ENCODE results near the gene ATAD1. TPM values are rescaled to one million over a fixed set of nuclear protein-coding genes. Genes with fewer than 3 reads are reported as not detected.
"Not testable (repeated sequence)": the region's sequence is repeated elsewhere in the genome, so short reads cannot be mapped to it uniquely, and the experiment has no call there.

The ATAD1 gene
- total RNA-seq, 1 donor from 2014 or later: 55.5 TPM

GRCh38 chr10:87860156-87860795, 42.2 kb upstream of the ATAD1 start:
- Mint-ChIP-seq H3K4me3 (peak overlapping the region; percentile 59), H3K27ac (no peak overlapping the region)

GRCh38 chr10:87855665-87856064, 37.6 kb upstream of the ATAD1 start:
- DNase-seq: not testable (repeated sequence)

More at GRCh38 chr10:87860156-87860795, 42.2 kb upstream of the ATAD1 start:
- H3K27me3 Mint-ChIP-seq: no peaks in the 10 kb centered on the region
- intact Hi-C loops (cut with micrococcal nuclease): loop anchor here (1.0 kb wide), 1 partner anchor 529 kb away; no protein-coding TSS in a partner anchor
- H3K9me3 Mint-ChIP-seq: no peaks in the 10 kb centered on the region
- peak; percentile 76 for DNase-seq
- peaks cover 30% of the 10 kb centered on the region for H3K4me1 Mint-ChIP-seq
- peaks cover 6% of the 10 kb centered on the region for H3K36me3 Mint-ChIP-seq (ENCODE audit: low read depth)

DNA sequence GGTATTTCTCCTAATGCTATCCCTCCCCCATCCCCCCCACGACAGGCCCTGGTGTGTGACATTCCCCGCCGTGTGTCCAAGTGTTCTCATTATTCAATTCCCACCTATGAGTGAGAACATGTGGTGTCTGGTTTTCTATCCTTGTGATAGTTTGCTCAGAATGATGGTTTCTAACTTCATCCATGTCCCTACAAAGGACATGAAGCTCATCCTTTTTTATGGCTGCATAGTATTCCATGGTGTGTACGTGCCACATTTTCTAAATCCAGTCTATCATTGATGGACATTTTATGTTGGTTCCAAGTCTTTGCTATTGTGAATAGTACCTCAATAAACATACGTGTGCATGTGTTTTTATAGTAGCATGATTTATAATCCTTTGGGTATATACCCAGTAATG, 37.2 kb upstream of the ATAD1 start:
- peaks cover 15% of the 10 kb centered on the region for H3K4me1 Mint-ChIP-seq
- intact Hi-C loops (cut with micrococcal nuclease); H3K27ac Mint-ChIP-seq; H3K27me3 Mint-ChIP-seq; H3K36me3 Mint-ChIP-seq (ENCODE audit: low read depth); H3K4me3 Mint-ChIP-seq; DNase-seq; H3K9me3 Mint-ChIP-seq: not testable (repeated sequence)

More at GRCh38 chr10:87855665-87856064, 37.6 kb upstream of the ATAD1 start:
- intact Hi-C loops (cut with micrococcal nuclease); H3K27ac Mint-ChIP-seq; H3K9me3 Mint-ChIP-seq; H3K27me3 Mint-ChIP-seq; H3K4me3 Mint-ChIP-seq; H3K36me3 Mint-ChIP-seq (ENCODE audit: low read depth): not testable (repeated sequence)
- peaks cover 17% of the 10 kb centered on the region for H3K4me1 Mint-ChIP-seq

DNA sequence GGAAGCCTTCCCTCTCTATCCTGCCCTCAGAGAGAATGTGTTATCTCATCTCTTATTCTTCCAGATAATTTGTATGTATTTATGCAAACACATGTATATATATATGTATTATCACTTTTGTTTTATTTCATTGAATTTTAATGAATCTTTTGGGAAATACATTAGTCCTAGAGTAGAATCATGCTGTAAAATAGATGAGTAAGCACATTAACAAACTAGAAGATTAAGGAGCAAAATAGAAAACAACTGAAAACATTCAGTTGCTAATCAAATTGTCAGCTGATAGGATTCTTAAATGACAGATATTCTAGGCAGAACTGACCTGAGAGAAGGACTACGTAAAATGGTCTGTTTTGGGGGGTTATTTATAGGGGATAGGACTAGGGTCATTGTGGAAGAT, 34.1 kb upstream of the ATAD1 start:
- DNase-seq: no peak
- H3K4me3 Mint-ChIP-seq: no peak overlapping the region
- peaks cover 1% of the 10 kb centered on the region for H3K36me3 Mint-ChIP-seq (ENCODE audit: low read depth)

GRCh38 chr10:87850742-87851205, 32.7 kb upstream of the ATAD1 start:
- no peak overlapping the region for H3K27ac Mint-ChIP-seq
- intact Hi-C loops (cut with micrococcal nuclease): loop anchor here (1.0 kb wide), 1 partner anchor 703 kb away; no protein-coding TSS in a partner anchor
- H3K36me3 Mint-ChIP-seq (ENCODE audit: low read depth): peaks cover 1% of the 10 kb centered on the region

More for the DNA sequence above, 34.1 kb upstream of the ATAD1 start:
- Mint-ChIP-seq H3K9me3 (no peaks in the 10 kb centered on the region), H3K27ac (no peak overlapping the region), H3K27me3 (no peaks in the 10 kb centered on the region), H3K4me1 (peaks cover 14% of the 10 kb centered on the region)
- intact Hi-C loops (cut with micrococcal nuclease): no loop called here

GRCh38 chr10:87849001-87849400, 31.0 kb upstream of the ATAD1 start:
- no peaks in the 10 kb centered on the region for H3K27me3 Mint-ChIP-seq
- H3K4me3 Mint-ChIP-seq: no peak overlapping the region
- no peak overlapping the region for H3K27ac Mint-ChIP-seq
- H3K4me1 Mint-ChIP-seq: peaks cover 13% of the 10 kb centered on the region
- H3K36me3 Mint-ChIP-seq (ENCODE audit: low read depth): no peaks in the 10 kb centered on the region
- no peak for DNase-seq
- no peaks in the 10 kb centered on the region for H3K9me3 Mint-ChIP-seq
- intact Hi-C loops (cut with micrococcal nuclease): no loop called here

More at GRCh38 chr10:87850742-87851205, 32.7 kb upstream of the ATAD1 start:
- Mint-ChIP-seq H3K9me3 (no peaks in the 10 kb centered on the region), H3K4me1 (peaks cover 14% of the 10 kb centered on the region), H3K4me3 (no peak overlapping the region), H3K27me3 (no peaks in the 10 kb centered on the region)
- DNase-seq: peak; percentile 86

DNA sequence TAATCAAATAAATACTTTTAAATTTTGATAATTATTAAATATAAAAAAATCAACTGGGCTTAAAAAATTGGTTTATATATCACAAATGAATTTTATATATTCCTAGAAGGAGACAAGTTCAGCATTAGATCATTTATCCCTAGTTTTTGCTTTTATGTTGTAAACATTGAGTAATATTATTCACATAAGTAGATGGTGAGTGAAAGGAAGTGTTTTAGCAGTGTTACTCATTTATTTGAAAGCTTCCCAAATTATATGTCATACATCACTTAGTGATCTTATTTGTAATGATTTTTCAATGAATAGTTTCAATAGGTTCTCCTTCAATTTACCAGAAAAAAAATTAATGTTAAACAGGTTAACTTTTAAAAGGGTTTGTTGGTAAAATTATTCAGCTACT, 29.5 kb upstream of the ATAD1 start:
- Mint-ChIP-seq H3K4me3 (no peak overlapping the region), H3K36me3 (ENCODE audit: low read depth) (no peaks in the 10 kb centered on the region)
- intact Hi-C loops (cut with micrococcal nuclease): no loop called here

GRCh38 chr10:87846711-87847110, 28.7 kb upstream of the ATAD1 start:
- H3K4me1 Mint-ChIP-seq: peaks cover 21% of the 10 kb centered on the region
- H3K27ac Mint-ChIP-seq; H3K4me3 Mint-ChIP-seq; H3K27me3 Mint-ChIP-seq; H3K9me3 Mint-ChIP-seq; intact Hi-C loops (cut with micrococcal nuclease); DNase-seq; H3K36me3 Mint-ChIP-seq (ENCODE audit: low read depth): not testable (repeated sequence)

More for the DNA sequence above, 29.5 kb upstream of the ATAD1 start:
- DNase-seq: no peak
- Mint-ChIP-seq H3K4me1 (peaks cover 18% of the 10 kb centered on the region), H3K9me3 (peaks cover 2% of the 10 kb centered on the region), H3K27ac (no peak overlapping the region), H3K27me3 (no peaks in the 10 kb centered on the region)

GRCh38 chr10:87846023-87846422, 28.0 kb upstream of the ATAD1 start:
- H3K27ac Mint-ChIP-seq: no peak overlapping the region
- intact Hi-C loops (cut with micrococcal nuclease): no loop called here
- no peak overlapping the region for H3K4me3 Mint-ChIP-seq
- no peaks in the 10 kb centered on the region for H3K27me3 Mint-ChIP-seq
- H3K9me3 Mint-ChIP-seq: peaks cover 2% of the 10 kb centered on the region
- no peak for DNase-seq
- H3K4me1 Mint-ChIP-seq: peaks cover 19% of the 10 kb centered on the region
- no peaks in the 10 kb centered on the region for H3K36me3 Mint-ChIP-seq (ENCODE audit: low read depth)

- Mint-ChIP-seq H3K9me3 (peaks cover 2% of the 10 kb centered on the region), H3K4me3 (no peak overlapping the region), H3K4me1 (peaks cover 15% of the 10 kb centered on the region), H3K36me3 (ENCODE audit: low read depth) (no peaks in the 10 kb centered on the region), H3K27me3 (no peaks in the 10 kb centered on the region), H3K27ac (no peak overlapping the region)
- DNase-seq: no peak
- intact Hi-C loops (cut with micrococcal nuclease): no loop called here
Measured at GRCh38 chr10:87845624-87845998, 27.6 kb upstream of the ATAD1 start.

- intact Hi-C loops (cut with micrococcal nuclease): no loop called here
- H3K9me3 Mint-ChIP-seq: peaks cover 2% of the 10 kb centered on the region
Measured at GRCh38 chr10:87844837-87845623, 27.0 kb upstream of the ATAD1 start.

GRCh38 chr10:87843714-87844113, 25.7 kb upstream of the ATAD1 start:
- Mint-ChIP-seq H3K4me1 (peaks cover 11% of the 10 kb centered on the region), H3K36me3 (ENCODE audit: low read depth) (no peaks in the 10 kb centered on the region), H3K9me3 (peaks cover 2% of the 10 kb centered on the region), H3K27ac (no peak overlapping the region), H3K4me3 (no peak overlapping the region), H3K27me3 (no peaks in the 10 kb centered on the region)
- no peak for DNase-seq
- intact Hi-C loops (cut with micrococcal nuclease): no loop called here

More at GRCh38 chr10:87844837-87845623, 27.0 kb upstream of the ATAD1 start:
- Mint-ChIP-seq H3K36me3 (ENCODE audit: low read depth) (no peaks in the 10 kb centered on the region), H3K4me1 (peaks cover 12% of the 10 kb centered on the region), H3K27ac (no peak overlapping the region), H3K27me3 (no peaks in the 10 kb centered on the region), H3K4me3 (no peak overlapping the region)
- DNase-seq: no peak

- Mint-ChIP-seq H3K27ac (peak overlapping the region; percentile 25), H3K9me3 (peaks cover 2% of the 10 kb centered on the region), H3K27me3 (no peaks in the 10 kb centered on the region), H3K4me1 (peaks cover 11% of the 10 kb centered on the region), H3K4me3 (no peak overlapping the region), H3K36me3 (ENCODE audit: low read depth) (no peaks in the 10 kb centered on the region)
- intact Hi-C loops (cut with micrococcal nuclease): no loop called here
- DNase-seq: no peak
Measured at GRCh38 chr10:87842776-87843497, 24.9 kb upstream of the ATAD1 start.

- H3K27ac Mint-ChIP-seq: peak overlapping the region; percentile 9
- DNase-seq: no peak
- H3K4me3 Mint-ChIP-seq: no peak overlapping the region
- intact Hi-C loops (cut with micrococcal nuclease): no loop called here
- H3K4me1 Mint-ChIP-seq: peaks cover 11% of the 10 kb centered on the region
- H3K27me3 Mint-ChIP-seq: no peaks in the 10 kb centered on the region
- no peaks in the 10 kb centered on the region for H3K36me3 Mint-ChIP-seq (ENCODE audit: low read depth)
- peaks cover 2% of the 10 kb centered on the region for H3K9me3 Mint-ChIP-seq
Measured at GRCh38 chr10:87842220-87842641, 24.2 kb upstream of the ATAD1 start.

Measured in activated CD4-positive, alpha-beta T cell treated with anti-CD3 and anti-CD28 coated beads, Interleukin-2, amount 10 ng/mL, durations not matched to agents 24 days and 14 days (primary cell).